GM18498 (cell line): ENCODE results near the gene GLIPR2.

Experiments
- ATAC-seq: cut with Tn5 transposase; IDR thresholded peaks from one replicate; pipeline ENCODE4 v1.9.1; 2021; ENCODE audit warnings: mild to moderate bottlenecking, moderate library complexity; ENCODE audit not compliant: unreplicated experiment

Gene GLIPR2

DNA sequence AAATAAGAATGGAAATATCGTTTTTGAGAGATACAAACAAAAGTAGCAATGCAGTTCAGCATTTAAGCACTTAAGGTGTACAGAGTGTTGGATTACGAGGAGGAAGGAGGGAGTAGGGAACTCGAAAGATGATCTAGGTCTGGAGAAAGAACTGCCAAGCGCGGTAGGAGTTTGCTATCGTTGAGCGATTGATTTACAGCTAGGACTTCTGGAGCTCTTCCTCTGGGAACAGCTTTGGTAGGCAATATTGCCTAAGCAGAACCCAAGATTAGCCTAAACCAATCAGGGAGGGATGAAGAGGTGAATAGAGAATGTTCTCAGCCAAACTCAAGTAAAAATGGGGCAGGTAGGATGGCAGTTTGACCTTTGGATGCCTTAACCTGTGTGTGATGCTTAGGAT is 55.2 kb downstream of the GLIPR2 start:
- ATAC-seq: no peak

DNA sequence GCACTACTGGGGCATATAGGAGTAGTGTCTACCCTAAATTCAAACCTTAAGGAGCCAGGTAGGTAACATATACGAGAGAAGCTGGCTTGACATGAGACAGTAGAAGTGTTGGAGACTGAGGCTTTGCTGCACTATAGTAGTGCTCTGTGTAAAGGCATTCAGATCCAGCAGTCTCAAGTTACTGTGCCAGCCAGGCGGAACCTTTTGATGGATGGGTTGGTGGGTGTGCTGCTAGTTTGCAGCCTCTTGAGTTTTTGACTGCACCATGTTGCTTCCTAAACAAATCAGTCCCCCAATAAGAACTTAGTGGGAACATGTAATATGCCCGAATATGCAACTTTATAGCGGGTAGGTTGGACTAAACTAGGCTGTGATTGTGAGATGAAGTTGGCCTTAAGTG is 55.7 kb downstream of the GLIPR2 start:
- ATAC-seq: no peak

DNA sequence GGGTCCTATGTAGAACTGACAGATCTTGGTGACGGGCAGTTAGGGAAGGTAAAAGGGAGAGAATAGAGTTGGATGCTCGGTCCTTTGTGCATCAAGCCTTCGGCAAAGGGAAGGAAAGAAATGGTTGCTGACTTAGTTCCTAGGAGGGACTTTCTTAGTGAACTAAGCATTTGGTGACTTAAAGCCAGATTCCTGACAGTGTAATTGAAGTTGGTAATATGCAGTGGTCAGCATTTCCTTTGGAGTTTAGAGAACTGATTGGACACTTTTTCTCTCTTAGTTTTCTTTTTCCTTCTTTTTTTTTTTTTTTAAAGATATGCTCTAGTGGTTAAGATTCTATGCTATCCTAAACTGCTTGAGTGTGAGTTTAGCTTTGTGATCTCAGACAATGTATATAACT is 56.5 kb downstream of the GLIPR2 start:
- no peak for ATAC-seq

DNA sequence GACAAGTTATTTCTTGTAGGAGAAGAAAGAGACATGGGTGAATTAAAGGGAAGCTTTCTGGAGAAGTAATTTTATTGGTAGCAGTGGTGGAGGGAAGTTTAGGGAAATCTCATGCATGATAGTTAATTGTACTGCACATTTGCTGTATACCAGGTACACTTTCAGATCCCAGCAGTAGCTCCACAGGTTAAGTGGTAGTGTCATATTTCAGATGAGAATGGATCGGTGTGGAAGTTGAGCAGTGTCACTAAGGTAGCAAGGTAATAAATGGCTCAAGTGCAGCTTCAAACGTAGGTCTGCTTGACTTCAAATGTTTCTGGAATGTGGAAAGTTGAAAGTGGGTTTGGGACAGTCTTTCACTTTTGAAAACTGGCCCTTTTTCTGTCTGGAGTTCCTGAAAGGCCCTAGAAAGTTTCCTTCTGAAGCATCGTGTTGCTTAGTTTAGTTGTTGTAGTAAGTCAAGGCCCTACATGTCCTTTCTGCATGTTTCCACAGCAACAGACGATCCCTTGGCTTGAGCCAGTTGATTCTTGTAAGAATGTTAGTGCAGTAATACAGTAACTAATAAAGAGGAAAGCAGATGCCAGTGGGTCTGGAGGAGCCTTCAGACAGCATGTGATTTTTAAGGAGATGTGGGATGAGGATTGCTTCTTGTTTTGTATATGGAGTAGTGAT is 57.9 kb downstream of the GLIPR2 start:
- ATAC-seq: no peak

DNA sequence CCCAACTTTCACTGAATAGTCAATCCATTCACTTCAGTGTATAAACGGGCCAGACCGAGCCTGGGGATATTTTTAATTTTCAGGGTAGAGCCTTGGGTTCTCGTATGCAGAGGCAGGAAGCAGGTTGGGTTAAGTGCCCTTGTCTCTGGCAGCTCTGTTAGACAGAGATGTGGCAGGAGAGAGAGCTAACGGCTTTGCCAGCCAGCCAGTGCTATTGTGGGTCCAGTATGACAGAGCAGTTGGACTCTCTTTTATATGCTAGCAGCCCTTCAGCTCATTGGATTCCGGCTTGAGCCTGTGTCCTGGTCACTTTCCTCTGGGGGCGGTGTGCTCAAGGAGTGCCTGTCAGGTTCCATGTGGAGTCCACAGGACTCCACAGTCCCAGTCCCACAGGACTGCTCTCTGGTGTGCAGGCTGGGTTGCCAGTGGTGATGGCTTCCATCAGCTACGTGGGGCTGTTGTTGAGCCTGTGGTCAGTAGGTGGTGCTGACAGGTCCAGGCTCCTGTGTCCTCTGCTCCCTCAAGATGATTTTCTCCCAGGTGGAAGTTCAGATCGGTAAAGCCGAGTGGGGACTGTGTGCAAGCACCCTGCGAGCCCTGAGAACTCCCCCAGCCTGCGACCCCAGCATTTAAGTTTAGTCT is 68.5 kb downstream of the GLIPR2 start:
- no peak for ATAC-seq

DNA sequence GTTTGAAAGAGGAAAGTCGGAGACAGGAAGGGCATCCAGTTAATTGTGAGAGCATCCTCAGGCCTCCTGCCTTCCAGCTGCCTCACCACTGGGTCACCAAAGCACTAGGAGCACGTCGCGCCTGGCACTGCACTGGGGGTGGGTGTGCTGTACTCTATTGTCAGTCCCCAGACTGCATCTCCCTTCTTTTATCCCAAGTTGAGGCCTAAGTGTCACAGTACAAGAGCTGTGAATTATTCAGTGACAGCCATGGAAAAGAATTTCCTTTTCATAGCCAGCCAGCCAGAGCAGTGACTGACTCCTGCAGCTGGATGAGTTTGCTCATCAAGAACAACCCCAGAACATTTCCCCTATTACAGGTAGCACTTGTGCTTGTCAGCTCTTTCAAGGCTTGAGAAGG is 70.5 kb downstream of the GLIPR2 start:
- ATAC-seq: no peak

DNA sequence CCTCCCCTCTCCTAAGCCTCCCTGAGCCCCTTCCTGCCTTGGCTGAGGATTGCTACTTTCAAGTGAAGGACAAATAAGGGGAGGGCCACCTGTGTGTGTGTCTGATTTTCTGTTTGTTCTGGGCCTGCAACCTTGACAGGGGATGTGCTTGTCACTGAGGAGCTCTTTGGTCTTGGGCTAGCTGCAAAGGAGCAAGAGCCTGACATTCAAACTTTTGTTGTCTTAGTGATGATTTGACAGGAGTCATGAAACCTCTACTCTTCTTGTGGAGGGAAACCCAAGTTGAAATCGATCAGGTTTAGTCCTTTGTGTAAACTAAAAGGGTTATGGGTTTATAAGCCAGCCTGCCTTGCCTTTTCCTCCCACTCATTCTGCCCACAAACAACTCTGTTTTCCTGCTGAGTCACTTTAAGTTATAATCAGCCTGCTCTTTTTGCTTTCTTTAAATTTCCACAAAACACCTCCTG is 71.0 kb downstream of the GLIPR2 start:
- no peak for ATAC-seq

DNA sequence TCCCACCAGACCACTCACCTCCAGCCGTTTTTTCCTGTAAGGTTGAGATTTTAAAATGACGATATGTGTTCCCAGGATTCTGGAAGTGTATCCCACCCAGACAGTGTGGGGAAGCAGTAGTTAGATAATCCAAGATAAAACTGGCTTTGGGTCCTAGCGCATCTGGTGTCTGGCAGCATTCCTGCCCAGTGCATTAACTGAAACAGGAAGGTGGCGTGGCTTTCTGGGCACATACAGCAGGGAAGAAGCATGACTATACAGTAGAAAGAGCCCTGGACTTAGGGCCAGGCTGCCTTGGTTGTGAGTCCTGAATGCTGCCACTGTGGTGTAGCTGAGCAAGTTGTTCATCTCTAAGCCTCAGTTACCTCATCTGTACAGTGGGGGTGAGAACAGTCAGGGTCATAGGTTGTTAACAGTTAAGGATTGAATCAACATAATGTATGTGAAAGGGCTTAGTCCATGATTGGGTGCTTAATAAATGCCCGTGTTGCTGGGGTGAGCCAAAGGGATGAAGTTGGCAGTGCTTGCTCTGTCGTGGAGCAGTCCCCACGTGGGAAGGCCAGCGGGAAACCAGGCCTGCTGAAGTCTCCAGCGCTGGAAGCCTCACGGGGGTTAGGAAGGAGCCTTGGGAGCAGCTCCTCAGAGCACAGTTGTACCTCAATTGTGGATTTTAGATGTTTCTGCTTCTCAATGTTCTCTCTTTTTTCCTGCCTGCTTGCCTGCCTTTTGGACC is 72.2 kb downstream of the GLIPR2 start:
- no peak for ATAC-seq

DNA sequence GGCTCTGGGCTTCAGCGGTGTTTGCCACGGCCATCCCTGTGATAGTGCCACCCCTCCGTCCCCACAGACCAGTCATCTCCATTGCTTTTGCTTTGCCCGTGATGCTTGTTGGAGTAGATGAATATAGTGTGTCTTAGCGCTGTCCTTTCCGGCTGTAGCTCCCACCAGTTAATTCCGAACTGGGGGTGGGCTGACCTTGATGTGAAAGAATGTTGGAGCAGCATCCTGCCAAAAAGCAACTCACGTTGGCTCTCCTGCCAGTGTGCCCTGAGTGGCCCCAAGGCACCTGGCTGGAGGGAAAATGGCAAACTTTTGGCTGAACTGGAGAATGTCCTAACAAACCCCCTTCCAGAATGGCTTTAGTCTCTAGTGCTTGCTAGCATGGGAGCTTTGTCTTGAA is 74.2 kb downstream of the GLIPR2 start:
- no peak for ATAC-seq

DNA sequence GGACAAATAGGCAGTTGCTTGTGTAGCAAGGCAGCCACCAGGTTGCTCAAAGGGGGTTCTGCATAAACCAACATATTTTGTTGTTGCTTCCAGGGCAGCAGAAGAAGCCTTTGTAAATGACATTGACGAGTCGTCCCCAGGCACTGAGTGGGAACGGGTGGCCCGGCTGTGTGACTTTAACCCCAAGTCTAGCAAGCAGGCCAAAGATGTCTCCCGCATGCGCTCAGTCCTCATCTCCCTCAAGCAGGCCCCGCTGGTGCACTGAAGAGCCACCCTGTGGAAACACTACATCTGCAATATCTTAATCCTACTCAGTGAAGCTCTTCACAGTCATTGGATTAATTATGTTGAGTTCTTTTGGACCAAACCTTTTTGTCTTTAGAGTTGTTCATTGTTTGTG is 75.0 kb downstream of the GLIPR2 start:
- ATAC-seq: no peak

DNA sequence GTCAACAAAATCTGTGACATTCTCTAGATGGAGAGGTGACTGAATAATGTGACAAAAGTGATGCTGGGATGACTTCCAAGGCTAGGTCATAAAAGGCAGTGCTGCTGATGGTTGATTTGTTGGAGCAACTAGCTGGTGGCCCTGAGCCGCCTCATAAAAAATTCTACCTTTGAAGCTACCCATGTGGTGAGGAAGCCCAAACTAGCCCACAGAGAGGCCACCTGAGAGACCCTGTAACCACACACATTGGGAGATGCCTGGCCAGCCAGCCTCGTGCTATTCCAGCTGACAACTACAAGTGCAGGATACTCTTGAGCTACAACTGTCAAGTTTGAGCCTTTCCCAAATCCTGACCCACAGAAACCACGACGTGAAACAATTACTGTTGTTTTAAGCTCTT is 76.9 kb downstream of the GLIPR2 start:
- no peak for ATAC-seq
